A673 (cell line): ENCODE data around the gene XRCC1. TPM values are rescaled to one million over a fixed set of nuclear protein-coding genes. Genes with fewer than 3 reads are reported as not detected.

Experiments used
- BruUV-seq: library from RNA; stranded (reverse); fragments of 400-500 nt; replicated peaks from 2 replicates; lab custom pipeline; 2021; lab: Mats Ljungman, UMichigan
- CTCF ChIA-PET: fragments of 300-600 bp; sonication (Branson Sonifier 250); formaldehyde crosslinking; loops from one replicate; lab custom pipeline; 2022; ENCODE audit warnings: antibody characterized with exemption; lab: Charles Lee
- POLR2A ChIA-PET: fragments of 300-600 bp; sonication (Branson Sonifier 250); formaldehyde crosslinking; loops from one replicate; lab custom pipeline; 2022; ENCODE audit warnings: antibody characterized with exemption; ENCODE audit not compliant: low non-redundant PET; lab: Charles Lee
- DNase-seq: peaks from one replicate; pipeline ENCODE4 v3.0.0-alpha.2; 2015; ENCODE audit warnings: low spot score
- H3K27ac ChIP-seq: fragments of 200-600 bp; sonication (generic); 2 replicates; pipeline ENCODE4 v1.5.1; 2016; ENCODE audit warnings: mixed run types, low read depth, mild to moderate bottlenecking, mixed read lengths, antibody characterized with exemption, low read length; ENCODE audit not compliant: poor library complexity, severe bottlenecking
- H3K27me3 ChIP-seq: fragments of 200-600 bp; sonication (generic); replicated peaks from 2 replicates; pipeline ENCODE4 v1.6.1; 2017; ENCODE audit warnings: mixed run types, low read depth, mild to moderate bottlenecking, mixed read lengths, antibody characterized with exemption, low read length; ENCODE audit not compliant: insufficient read depth, poor library complexity
- H3K36me3 ChIP-seq: fragments of 200-600 bp; sonication (generic); 2 replicates; pipeline ENCODE4 v1.6.1; 2016; ENCODE audit warnings: mixed run types, mild to moderate bottlenecking, mixed read lengths, antibody characterized with exemption, low read length; ENCODE audit not compliant: insufficient read depth, poor library complexity, severe bottlenecking
- H3K4me1 ChIP-seq: fragments of 200-600 bp; sonication (generic); 2 replicates; pipeline ENCODE4 v1.6.1; 2017; ENCODE audit warnings: mixed run types, mild to moderate bottlenecking, mixed read lengths, antibody characterized with exemption, low read length; ENCODE audit not compliant: insufficient read depth, poor library complexity, severe bottlenecking
- H3K4me3 ChIP-seq: fragments of 200-600 bp; sonication (generic); 2 replicates; pipeline ENCODE4 v1.5.1; 2016; ENCODE audit warnings: low read depth, mixed run types, mild to moderate bottlenecking, mixed read lengths, low read length; ENCODE audit not compliant: poor library complexity, severe bottlenecking
- H3K9me3 ChIP-seq: fragments of 200-600 bp; sonication (generic); 2 replicates; pipeline ENCODE4 v1.6.1; 2016; ENCODE audit warnings: mixed run types, low read depth, mild to moderate bottlenecking, mixed read lengths, antibody characterized with exemption, low read length; ENCODE audit not compliant: poor library complexity, severe bottlenecking
- EZH2 ChIP-seq: fragments of 200-600 bp; sonication (generic); IDR thresholded peaks from 2 replicates; pipeline ENCODE4 v1.6.1; 2017; ENCODE audit warnings: borderline replicate concordance, low read depth, mild to moderate bottlenecking, mixed read lengths, antibody characterized with exemption, low read length; ENCODE audit not compliant: poor library complexity, severe bottlenecking
- intact Hi-C: fragments of 100-400 bp; cut with micrococcal nuclease; formaldehyde crosslinking; loops from one replicate; pipeline ENCODE4 v1.10.0; 2022; ENCODE audit not compliant: unreplicated experiment
- total RNA-seq: library from RNA; stranded (reverse); gene quantifications from 2 replicates; pipeline ENCODE4 v1.2.3, GENCODE V29; 2021
- TF ChIP-seq, protein P1 (sequence below): fragments of 300-800, 200-600 bp; sonication (generic); conservative IDR thresholded peaks from 2 replicates; pipeline ENCODE4 v1.5.1; 2017; ENCODE audit warnings: low read depth, mild to moderate bottlenecking, antibody characterized with exemption, low read length, moderate library complexity, mixed read lengths

The XRCC1 gene
- total RNA-seq, 1 experiment from 2014 or later: 69.4 TPM

DNA sequence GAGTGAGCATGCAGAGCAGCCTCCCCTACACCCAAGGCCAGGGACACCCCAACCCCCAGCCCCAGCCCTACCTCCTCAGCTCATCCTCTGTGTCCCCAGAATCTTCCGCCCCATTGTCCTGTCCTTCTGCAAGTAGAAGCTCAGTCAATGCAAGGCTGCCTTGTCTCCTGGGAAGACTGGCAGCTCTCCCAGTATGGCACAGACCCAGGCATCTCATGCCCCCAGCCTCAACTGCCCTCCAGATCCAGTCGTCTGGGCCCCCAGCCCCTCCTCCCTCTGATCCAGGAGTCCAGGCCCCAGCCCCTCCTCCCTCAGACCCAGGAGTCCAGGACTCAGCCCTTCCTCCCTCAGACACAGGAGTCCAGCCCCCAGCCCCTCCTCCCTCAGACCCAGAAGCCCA is 29.3 kb downstream of the XRCC1 start:
- ChIA-PET POLR2A (no interaction called here), CTCF (interaction anchor here (0.7 to 1.1 kb wide), 2 partner anchors 9 to 16 kb away, joined by 3 to 4 read pairs; no protein-coding TSS in a partner anchor)
- no peak for TF ChIP-seq EZH2
- TF ChIP-seq, protein P1, sequence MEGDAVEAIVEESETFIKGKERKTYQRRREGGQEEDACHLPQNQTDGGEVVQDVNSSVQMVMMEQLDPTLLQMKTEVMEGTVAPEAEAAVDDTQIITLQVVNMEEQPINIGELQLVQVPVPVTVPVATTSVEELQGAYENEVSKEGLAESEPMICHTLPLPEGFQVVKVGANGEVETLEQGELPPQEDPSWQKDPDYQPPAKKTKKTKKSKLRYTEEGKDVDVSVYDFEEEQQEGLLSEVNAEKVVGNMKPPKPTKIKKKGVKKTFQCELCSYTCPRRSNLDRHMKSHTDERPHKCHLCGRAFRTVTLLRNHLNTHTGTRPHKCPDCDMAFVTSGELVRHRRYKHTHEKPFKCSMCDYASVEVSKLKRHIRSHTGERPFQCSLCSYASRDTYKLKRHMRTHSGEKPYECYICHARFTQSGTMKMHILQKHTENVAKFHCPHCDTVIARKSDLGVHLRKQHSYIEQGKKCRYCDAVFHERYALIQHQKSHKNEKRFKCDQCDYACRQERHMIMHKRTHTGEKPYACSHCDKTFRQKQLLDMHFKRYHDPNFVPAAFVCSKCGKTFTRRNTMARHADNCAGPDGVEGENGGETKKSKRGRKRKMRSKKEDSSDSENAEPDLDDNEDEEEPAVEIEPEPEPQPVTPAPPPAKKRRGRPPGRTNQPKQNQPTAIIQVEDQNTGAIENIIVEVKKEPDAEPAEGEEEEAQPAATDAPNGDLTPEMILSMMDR: no peak
- no peak overlapping the region for H3K27ac ChIP-seq
- H3K4me3 ChIP-seq: no peak overlapping the region
- no peaks in the 10 kb centered on the region for H3K4me1 ChIP-seq
- DNase-seq: no peak
- H3K36me3 ChIP-seq: peaks cover 37% of the 10 kb centered on the region
- no peaks in the 10 kb centered on the region for H3K9me3 ChIP-seq
- no TSS peak for BruUV-seq
- no peaks in the 10 kb centered on the region for H3K27me3 ChIP-seq
- intact Hi-C loops: no loop called here

DNA sequence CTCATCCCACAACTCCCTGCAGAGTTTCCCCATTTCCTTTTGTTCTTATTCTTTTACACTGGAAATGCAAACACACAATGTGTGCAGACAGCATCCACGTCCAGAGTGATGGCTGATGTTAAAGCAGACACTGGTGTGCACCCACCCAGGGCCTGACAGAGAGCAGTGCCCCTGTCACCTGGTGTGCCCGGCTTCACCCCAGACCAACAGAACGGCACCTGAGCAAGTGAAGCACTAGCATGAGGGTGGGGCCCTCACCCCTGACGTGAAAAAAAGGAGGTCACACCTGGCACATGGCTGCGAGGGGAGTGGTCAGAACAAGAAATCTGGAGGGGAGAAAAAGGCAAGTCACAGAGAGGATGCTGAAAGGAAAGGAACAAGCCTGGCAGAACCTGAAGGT is 30.1 kb downstream of the XRCC1 start:
- H3K4me1 ChIP-seq: no peaks in the 10 kb centered on the region
- no peak for DNase-seq
- H3K27me3 ChIP-seq: no peaks in the 10 kb centered on the region
- TF ChIP-seq EZH2: no peak
- TF ChIP-seq, protein P1: no peak
- intact Hi-C loops: no loop called here
- peaks cover 37% of the 10 kb centered on the region for H3K36me3 ChIP-seq
- CTCF ChIA-PET: interaction anchor here (1.1 kb wide), 1 partner anchor 10 kb away, joined by 4 read pairs; no protein-coding TSS in a partner anchor
- H3K4me3 ChIP-seq: no peak overlapping the region
- no TSS peak for BruUV-seq
- POLR2A ChIA-PET: no interaction called here
- H3K9me3 ChIP-seq: no peaks in the 10 kb centered on the region
- H3K27ac ChIP-seq: no peak overlapping the region

DNA sequence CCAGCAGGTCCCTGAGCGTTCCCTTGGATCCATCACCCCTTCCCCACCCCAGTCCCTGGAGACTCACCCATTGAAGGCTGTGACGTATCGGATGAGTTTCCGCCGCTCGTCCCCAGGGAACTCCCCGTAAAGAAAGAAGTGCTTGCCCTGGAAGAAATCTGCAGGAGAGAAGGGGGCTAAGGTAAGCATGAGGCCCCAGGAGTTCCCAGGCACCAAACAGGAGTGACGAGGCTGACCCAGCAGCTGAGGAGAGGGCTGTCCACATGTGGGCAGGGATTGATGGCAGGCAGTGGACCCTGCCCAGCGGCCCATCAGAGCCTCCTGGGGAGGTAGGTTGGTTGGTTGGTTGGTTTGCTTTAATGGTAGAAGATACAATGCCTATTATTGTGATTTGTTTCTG is 31.2 kb downstream of the XRCC1 start:
- CTCF ChIA-PET: no interaction called here
- no peak for DNase-seq

More for the DNA sequence above, 31.2 kb downstream of the XRCC1 start:
- peaks cover under 1% of the 10 kb centered on the region for H3K9me3 ChIP-seq
- peaks cover 47% of the 10 kb centered on the region for H3K36me3 ChIP-seq
- no peaks in the 10 kb centered on the region for H3K4me1 ChIP-seq
- H3K27me3 ChIP-seq: no peaks in the 10 kb centered on the region
- no peak for TF ChIP-seq EZH2
- TF ChIP-seq, protein P1: no peak
- BruUV-seq: no TSS peak
- no peak overlapping the region for H3K4me3 ChIP-seq
- H3K27ac ChIP-seq: no peak overlapping the region
- intact Hi-C loops: no loop called here
- POLR2A ChIA-PET: no interaction called here
